NCI-H1436 treated with DMSO at 0.1 percent for 48 hours (cell line): Measurements from ENCODE around the gene CTSG.
"Not testable (repeated sequence)": the region's sequence is repeated elsewhere in the genome, so short reads cannot be mapped to it uniquely, and the experiment has no call there.

Experiments used
- DNase-seq: peaks from one replicate; lab custom pipeline; 2025; lab: John Stamatoyannopoulos, UW

The CTSG gene, protein sequence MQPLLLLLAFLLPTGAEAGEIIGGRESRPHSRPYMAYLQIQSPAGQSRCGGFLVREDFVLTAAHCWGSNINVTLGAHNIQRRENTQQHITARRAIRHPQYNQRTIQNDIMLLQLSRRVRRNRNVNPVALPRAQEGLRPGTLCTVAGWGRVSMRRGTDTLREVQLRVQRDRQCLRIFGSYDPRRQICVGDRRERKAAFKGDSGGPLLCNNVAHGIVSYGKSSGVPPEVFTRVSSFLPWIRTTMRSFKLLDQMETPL

DNA sequence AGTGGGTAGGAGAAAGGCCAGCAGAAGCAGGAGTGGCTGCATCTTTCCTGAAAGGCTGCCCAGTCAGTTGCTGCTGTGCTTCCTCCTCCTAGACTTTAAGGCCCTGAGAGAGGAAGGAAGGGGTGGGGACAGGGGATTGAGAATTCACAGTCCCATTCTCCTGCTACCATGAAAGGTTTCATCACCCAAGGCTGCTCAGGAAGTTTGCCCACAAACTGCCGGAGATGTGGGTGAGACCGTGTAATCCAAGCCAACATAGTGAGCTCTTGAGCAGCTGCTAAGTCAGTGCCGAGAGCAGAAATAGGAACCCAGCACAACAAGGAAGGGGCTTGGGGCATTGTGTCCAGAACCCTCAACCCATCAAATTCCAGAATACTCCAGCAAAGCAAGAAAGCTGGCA is at the start of gene CTSG:
Gene CTSG (minus strand): TSS at position 69 of the 400 bp plus-strand sequence. CDS start 27 bp downstream, at position 42.
- no peak for DNase-seq

DNA sequence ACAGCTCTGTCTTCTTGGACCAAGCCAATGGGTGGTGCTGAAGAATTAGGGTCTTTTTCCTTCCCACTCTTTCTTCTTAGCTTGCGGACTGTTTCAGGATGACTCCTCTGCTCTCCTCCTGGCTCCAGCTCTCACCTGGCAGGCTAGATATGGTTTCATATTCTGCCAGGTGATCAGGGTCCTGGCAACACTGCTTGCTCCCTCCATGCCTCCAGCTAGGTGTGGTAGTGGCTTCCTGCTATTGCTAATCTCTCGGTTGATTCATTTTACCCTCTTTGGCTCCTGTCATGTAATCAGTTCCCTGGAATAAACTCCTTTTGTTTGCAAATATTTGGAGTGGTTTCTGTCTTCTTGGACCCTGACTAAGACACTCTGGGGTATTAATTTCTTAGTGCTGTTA is 37.7 kb upstream of the CTSG start:
- DNase-seq = no peak

DNA sequence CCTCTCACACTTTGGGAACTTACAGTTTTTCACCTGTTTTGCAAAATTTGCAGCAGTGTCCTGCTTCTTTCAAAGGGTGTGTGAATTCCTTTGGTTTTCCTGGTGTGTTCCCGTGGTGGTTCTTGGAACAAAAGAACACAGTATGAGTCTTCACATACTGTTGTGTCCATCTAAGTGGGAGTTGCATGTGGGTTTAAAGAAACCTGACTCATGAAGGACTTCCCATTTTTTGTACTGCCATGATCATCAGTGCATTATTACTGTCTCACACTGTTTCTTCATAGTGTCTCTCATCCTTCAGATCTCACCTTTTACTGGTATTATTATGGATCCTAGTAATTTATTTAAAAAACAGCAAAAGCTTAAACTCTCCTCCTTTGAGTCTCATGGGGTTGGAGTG is 37.2 kb upstream of the CTSG start:
- no peak for DNase-seq

DNA sequence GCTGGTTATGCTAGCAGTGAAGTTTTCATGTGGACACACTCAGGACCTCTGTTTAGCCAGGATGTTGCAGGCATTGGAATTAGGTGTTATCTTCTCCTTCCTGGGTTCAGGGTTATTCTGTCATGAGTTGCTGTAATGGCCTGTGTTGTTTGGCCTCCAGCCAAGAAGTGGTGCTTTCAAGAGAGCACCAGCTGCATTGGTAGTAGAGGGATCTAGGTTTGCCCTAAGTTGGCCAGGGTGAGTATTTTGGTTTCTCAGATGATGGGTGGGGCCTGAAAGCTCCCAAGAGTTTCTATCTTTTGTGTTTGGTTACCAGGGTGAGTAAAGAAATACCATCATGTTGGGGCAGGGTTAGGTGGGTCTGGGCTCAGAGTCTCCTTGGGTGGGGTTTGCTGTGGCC is 36.1 kb upstream of the CTSG start:
- DNase-seq = no peak

DNA sequence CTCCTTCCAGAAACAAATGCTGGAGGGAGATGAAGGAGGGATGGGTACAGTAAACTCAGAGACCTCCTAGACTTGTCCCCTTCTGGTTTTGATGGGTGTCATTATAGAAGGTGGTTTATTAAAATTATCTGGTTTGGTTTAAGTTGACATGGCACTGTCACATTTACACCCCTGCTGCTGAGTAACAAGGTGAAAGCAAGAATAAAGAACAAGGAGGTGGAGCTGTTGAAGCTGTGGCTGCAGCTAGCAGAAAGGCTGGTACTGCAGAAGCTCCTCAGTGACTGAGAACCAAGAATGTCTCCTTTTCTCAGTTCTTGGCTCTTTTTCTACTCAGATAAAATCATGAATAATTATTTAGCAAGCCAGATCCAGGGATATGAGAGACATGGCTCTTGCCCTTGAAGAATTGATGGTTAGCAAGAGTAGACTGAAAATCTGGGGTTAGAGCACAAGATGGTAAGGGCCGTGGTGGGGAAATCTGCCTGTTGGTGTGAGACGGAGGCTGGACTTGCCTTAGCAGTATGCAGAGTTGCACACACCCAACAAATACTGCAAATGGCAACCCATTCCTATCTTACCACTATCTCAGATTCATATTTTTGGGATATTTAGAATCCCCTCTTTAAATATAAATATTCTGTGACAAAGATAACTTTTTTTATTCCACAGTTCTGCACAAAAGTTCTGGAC is 33.8 kb upstream of the CTSG start, which contains the start of gene GZMH:
Gene GZMH (minus strand): TSS at position 31 of the 690 bp plus-strand sequence. CDS start 72 bp downstream, outside the sequence.
- DNase-seq = no peak

DNA sequence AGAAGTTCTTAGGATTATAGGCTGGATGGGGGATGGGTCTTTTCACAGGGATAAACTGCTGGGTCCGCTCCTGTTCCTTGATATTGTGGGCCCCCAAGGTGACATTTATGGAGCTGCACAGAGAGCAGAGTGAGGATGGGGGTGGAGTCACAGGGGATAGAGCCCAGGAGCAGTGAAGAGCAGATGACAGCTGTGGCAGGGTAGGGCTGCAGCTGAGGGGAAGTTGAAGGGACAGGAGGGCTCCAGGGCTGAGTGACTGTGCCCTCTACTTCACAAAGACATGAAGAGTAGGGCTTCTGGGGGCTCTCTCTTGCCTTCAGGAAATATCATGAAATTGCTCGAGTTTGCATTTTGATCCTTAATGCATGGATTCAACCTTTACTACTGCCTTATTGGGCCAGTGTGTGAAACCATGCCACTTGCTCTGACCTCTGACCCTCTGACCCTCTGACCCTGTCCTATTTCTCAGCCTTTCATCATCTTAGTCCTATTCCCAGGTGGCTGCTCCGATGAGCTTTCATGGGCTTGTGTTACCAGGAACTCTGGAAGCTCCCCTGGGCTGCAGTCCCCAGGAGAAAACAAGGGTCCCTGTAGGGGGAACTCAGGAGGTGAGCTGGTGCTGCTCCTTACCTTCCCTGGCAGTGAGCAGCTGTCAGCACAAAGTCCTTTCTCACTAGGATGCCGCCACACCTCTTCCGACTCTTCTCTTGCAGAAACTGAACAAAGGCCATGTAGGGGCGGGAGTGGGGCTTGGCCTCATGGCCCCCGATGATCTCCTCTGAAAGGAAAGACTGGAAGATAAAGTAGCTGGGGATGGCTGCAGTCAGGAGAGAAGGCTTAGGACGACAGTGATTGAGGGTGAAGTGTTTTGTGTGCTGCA is 31.8 kb upstream of the CTSG start:
- no peak for DNase-seq

DNA sequence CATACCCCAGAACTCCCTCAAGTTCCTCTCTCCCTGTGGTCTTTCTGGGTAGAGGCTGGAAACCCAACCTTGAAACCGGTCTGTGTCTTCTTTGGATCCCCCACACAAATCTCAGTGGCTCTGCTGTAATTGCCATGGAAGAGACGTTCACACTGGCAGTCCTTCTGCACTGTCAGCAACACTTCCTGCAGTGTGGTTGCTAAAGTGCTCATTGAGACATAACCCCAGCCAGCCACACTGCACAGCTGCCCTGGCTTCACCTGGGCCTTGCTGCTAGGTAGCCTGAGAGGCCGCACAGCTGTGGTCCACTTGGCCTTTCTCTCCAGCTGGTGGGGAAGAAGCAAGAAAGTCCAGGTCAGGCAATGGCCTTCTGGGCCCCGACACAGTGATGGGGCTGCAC is 31.0 kb upstream of the CTSG start:
- no peak for DNase-seq

DNA sequence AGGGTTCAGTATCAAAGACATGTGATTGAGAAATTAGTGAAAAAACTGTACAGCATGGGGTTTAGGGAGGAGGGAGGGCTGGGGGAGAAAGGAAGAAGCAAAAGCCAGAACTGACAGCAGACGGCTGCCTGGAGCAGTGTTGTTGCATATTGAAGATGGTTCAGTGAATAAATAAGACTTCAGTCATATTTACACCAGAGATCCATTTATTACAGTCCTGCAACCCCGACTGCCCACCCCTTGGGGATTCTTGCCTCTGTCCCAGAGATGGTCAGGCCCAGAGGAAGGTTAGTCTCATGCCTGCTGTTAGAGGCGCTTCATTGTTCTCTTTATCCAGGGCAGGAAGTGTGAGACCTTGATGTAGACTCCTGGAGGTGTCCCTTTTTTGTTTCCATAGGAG is 30.2 kb upstream of the CTSG start:
- DNase-seq = no peak

DNA sequence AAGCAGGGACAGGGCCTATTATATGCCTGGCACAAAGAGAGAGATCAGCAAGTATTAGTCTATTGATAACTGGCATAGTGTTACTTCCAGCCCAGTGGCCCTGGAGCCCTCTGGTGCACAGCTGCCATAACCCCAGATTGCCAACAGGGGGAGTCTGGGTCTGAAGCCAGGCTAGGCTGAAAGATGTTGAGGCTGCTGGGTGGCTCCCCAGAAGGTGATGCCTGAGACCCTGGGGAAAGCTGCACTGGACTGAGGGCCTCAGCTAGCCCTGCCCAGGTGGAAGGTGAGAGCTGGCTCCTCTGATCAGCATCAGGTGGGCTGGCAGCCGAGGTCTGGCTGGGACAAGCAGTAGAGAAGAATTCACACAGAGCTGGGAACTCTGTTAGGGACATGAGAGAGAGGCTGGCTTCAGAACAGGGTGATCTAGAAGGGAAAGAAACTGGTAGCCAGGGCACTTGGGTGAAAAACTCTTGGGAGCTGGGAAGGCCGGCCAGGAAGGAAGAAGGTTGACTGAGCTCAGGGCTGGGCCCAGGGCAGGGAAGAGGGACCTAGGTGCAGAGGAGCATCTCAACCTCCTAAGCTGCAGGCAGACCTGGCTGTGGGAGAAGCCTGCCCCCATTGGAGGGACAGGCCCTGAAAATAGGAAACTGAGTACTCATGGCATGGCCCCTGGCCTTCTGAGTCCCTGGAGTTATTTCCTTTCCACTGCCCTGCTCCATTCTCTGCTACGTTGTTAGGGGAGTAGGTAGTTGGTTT is 29.6 kb upstream of the CTSG start:
- no peak for DNase-seq

DNA sequence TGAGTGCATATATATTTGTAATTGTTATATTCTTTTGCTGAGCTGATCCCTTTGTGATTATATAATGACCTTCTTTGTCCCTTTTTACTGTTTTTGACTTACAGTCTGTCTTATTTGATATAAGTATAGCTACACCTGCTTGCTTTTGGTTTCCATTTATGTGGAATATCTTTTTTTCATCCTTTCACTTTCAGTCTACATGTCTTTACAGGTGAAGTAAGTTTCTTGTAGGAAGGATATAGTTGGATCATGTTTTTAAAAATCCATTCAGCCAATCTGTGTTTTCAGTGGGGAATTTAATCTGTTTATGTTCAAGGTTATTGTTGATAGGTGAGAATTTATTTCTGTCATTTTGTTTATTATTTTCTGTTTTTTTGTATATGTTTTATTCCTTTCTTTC is 21.4 kb upstream of the CTSG start:
- DNase-seq = no peak

DNA sequence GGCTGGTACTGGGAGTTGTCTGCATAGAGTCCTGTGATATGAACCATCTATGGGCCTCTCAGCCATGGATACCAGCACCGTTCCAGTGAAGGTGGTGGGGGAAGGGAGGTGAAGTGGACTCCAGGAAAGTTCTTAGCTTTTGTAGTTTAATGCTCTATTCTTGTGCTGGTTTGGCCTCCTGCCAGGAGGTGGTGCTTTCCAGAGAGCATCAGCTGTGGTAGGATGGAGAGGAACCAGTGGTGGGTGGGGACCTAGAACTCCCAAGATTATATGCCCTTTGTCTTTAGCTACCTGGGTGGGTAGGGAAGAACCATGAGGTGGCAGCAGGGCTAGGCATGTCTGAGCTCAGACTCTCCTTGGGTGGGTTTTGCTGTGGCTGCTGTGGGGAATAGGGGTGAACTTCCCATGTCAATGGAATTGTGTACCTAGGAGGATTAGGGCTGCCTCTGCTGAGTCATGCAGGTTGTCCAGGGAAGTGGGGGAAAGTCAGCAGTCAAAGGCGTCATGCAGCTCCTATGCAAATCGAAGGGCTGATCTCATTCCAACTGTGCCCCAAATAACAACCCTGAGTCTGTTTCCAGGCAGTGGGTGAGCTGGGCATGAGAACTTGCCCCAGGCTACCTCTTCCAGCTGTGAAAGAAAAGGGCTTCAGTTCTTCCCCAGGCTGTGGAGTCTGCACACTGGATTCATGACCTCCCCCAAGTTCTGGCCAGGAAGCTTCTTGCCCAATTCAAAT is 19.2 kb upstream of the CTSG start:
- no peak for DNase-seq

DNA sequence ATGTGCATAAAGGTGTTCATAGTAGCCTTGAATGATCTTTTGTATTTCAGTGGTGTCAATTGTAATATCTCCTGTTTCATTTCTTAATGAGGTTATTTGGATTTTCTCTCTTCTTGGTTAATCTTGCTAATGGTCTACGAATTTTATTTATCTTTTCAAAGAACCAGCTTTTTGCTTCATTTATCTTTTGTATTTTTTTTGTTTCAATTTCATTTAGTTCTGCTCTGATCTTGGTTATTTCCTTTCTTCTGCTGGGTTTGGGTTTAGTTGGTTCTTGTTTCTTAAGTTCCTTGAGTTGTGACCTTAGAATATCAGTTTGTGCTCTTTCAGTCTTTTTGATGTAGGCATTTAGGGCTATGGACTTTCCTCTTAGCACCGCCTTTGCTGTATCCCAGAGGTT is 15.0 kb upstream of the CTSG start:
- not testable (repeated sequence) for DNase-seq

DNA sequence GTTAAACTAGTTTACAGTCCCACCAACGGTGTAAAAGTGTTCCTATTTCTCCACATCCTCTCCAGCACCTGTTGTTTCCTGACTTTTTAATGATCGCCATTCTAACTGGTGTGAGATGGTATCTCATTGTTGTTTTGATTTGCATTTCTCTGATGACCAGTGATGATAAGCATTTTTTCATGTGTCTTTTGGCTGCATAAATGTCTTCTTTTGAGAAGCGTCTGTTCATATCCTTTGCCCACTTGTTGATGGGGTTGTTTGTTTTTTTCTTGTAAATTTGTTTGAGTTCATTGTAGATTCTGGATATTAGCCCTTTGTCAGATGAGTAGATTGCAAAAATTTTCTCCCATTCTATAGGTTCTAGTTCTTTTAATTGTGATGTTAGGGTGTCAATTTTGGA is 8.4 kb upstream of the CTSG start:
- DNase-seq = not testable (repeated sequence)

DNA sequence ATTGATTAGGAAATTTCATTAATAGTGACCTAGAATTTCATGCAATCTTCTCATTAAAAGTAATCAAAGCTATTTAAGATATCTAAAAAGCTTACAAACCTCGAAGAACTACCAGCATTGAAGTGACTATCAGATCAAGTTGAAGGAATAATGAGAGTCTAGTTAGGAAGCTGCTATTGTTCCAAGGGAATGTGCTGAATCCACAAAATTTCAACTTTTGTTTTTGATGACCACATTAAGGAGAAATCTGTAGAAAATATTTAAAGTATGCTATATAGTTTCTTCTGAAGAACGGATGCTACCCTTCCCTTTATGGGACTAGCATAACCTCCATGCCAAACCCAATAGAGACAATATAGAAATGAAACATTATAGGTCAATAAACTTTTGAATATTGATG is 2.5 kb upstream of the CTSG start:
- no peak for DNase-seq

DNA sequence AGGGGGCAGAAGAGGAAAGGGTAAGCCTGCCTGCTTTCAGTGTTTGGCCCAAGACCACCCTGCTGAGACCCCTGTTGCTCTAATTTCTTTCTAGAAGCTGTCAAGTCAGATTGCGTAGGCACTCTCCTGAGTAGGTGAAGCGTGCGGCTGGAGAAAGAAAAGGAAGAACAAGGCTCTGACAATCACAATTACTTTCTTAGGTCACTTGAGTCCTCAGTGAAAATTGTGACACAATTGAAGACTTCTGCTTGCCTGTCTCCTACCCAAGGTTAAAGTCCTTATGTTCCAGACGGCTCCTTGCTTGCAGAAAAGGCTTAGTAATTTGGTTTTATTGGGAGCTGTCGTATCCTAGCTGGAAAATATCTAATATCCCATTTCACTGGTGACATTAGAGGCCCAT is 721 bp upstream of the CTSG start:
- DNase-seq = no peak

DNA sequence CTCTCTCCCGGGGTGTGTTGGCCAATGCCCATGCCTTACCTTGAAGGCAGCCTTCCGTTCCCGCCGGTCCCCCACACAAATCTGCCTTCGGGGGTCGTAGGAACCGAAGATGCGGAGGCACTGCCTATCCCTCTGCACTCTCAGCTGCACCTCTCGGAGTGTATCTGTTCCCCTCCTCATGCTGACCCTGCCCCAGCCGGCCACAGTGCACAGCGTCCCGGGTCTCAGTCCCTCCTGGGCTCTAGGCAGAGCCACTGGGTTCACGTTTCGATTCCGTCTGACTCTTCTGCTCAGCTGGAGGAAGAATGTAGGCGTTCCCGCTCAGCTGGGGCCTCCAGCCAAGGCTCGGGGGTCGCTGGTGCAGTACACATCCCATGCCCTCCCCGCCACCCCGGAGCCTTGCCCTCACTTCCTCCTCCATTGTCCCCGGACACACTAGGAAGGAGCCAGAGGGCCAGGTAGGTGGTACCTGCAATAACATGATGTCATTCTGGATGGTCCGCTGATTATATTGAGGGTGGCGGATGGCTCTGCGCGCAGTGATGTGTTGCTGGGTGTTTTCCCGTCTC is 1.8 kb downstream of the CTSG start:
- DNase-seq = no peak

DNA sequence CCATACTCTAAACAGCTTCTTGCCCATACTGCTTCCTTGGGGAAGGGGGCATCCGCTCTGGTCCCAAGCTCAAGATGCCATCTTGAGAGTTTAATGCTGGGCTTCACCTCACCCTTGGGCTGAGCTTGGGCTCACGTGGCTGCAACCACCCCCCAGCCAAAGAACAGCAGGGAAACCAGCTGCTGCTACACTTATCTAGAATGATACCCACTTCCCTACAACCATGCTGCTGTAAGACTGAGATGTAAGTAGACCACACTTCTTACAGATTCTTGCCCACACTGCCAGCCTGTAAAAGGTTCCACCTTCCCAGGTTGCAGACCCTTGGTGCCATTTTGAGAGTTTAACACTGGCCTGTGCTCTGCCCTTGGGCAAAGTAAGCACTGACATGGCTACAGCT is 9.7 kb downstream of the CTSG start:
- no peak for DNase-seq

DNA sequence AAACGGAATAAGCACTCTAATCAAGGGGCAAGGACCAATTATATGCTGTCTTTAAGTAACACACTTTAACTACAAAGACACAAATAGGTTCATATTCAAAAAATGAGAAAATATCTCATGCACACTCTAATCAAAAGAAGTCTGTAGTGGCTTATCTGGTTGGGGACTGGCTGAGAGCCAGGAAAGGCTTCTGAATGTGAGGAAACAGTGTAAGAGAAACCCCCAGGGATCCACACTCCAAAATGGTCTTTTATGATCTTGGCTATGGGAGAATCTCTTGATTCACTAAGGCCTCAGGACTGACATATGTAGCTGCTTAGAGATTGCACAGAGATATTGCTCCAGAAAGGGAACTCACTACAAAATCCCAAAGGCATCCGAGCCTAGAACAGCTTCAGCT is 10.3 kb downstream of the CTSG start:
- no peak for DNase-seq

DNA sequence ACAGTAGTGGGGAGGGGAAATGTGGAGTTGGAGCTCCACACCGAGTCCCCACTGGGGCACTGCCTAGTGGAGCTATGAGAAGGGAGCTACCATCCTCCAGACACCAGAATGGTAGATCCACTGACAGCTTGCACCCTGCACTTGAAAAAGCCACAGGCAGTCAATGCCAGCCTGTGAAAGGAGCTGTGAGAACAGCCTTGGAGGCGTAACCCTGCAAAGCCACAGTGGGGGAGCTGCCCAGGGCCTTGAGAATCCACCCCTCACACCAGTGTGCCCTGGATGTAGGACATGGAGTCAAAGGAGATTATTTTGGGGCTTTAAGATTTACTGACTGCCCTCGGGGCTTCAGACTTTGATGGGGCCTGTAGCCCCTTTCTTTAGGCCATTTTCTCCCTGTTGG is 12.5 kb downstream of the CTSG start:
- no peak for DNase-seq

DNA sequence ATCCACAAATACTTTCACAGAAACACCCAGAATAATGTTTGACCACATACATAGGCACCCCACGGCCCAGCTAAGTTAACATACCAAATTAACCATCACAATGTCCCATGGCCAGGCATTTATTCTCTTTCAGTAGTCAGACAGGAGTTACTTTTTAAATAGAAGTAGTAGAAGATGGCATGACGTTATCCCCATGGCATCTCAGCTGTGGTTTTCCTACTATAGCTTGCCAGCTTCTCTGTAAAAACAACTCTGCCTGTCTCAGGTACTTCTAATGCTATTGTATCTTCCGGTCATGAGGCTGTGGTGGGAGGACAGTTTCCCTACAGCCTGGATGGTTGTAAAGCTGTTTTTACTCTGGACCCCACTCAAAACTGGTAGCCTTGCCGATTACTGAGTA is 19.3 kb downstream of the CTSG start:
- DNase-seq = no peak

DNA sequence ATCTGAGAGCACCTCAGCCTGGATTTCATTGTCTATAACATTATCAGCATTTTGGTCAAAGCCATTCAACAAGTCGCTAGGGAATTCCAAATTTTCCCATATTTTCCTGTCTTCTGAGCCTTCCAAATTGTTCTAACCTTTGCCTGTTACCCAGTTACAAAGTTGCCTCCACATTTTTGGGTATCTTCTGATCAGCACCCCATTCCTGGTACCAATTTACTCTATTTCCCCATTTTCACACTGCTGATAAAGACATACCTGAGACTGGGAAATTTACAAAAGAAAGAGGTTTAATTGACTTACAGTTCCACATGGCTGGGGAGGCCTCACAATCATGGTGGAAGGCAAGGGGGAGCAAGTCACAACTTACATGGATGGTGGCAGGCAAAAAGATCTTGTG is 27.0 kb downstream of the CTSG start:
- DNase-seq = not testable (repeated sequence)
